Glutamatergic neuron (in vitro differentiated cells): ENCODE data around the gene CMKLR1. TPM values are rescaled to one million over a fixed set of nuclear protein-coding genes. Genes with fewer than 3 reads are reported as not detected.

Experiments used
- DNase-seq: peaks from one replicate; pipeline ENCODE4 v3.0.0; 2022
- H3K27ac Mint-ChIP-seq: one replicate; pipeline ENCODE4 v1.8.0; 2020; ENCODE audit warnings: mild to moderate bottlenecking, mixed read lengths, inconsistent platforms; ENCODE audit not compliant: unreplicated experiment
- H3K27me3 Mint-ChIP-seq: one replicate; pipeline ENCODE4 v1.8.0; 2020; ENCODE audit warnings: mild to moderate bottlenecking, moderate library complexity, mixed read lengths, inconsistent platforms; ENCODE audit not compliant: unreplicated experiment
- H3K36me3 Mint-ChIP-seq: one replicate; pipeline ENCODE4 v1.8.0; 2020; ENCODE audit warnings: mild to moderate bottlenecking, mixed read lengths, inconsistent platforms; ENCODE audit not compliant: unreplicated experiment
- H3K4me1 Mint-ChIP-seq: one replicate; pipeline ENCODE4 v1.8.0; 2020; ENCODE audit warnings: mild to moderate bottlenecking, low read depth, mixed read lengths, inconsistent platforms; ENCODE audit not compliant: unreplicated experiment
- H3K4me3 Mint-ChIP-seq: one replicate; pipeline ENCODE4 v1.8.0; 2020; ENCODE audit warnings: mild to moderate bottlenecking, mixed read lengths, inconsistent platforms; ENCODE audit not compliant: unreplicated experiment
- H3K9me3 Mint-ChIP-seq: one replicate; pipeline ENCODE4 v1.8.0; 2020; ENCODE audit warnings: mild to moderate bottlenecking, moderate library complexity, mixed read lengths, inconsistent platforms; ENCODE audit not compliant: unreplicated experiment
- CTCF ChIP-seq: fragments of 200-600 bp; sonication (generic); IDR thresholded peaks from one replicate; pipeline ENCODE4 v1.5.0; 2021; ENCODE audit not compliant: partially characterized antibody, unreplicated experiment
- total RNA-seq: library from RNA; stranded (reverse); fragmentation: NEBNext Ultra II Directional; extraction: Animal tissue kit (Norgen Biotek cat#: 25700); gene quantifications from one replicate; pipeline ENCODE4 v1.2.1, GENCODE V29; 2021; ENCODE audit not compliant: unreplicated experiment

The CMKLR1 gene
- total RNA-seq, 1 donor from 2014 or later = not detected

- TF ChIP-seq CTCF = no peak
- peaks cover 12% of the 10 kb centered on the region for H3K27me3 Mint-ChIP-seq
- no peak for DNase-seq
- H3K27ac Mint-ChIP-seq = no peak overlapping the region
- no peaks in the 10 kb centered on the region for H3K36me3 Mint-ChIP-seq
- H3K4me3 Mint-ChIP-seq = no peak overlapping the region
- peaks cover 5% of the 10 kb centered on the region for H3K9me3 Mint-ChIP-seq
- H3K4me1 Mint-ChIP-seq = peaks cover 26% of the 10 kb centered on the region
Measured at GRCh38 chr12:108308395-108309085, 30.6 kb downstream of the CMKLR1 start.

- Mint-ChIP-seq H3K27ac (no peak overlapping the region), H3K9me3 (peaks cover 5% of the 10 kb centered on the region), H3K4me3 (no peak overlapping the region), H3K27me3 (peaks cover 10% of the 10 kb centered on the region), H3K4me1 (peaks cover 26% of the 10 kb centered on the region), H3K36me3 (no peaks in the 10 kb centered on the region)
- no peak for TF ChIP-seq CTCF
- no peak for DNase-seq
Measured at GRCh38 chr12:108307006-108307405, 32.1 kb downstream of the CMKLR1 start.

GRCh38 chr12:108306506-108306905 lies 32.6 kb downstream of the CMKLR1 start:
- peaks cover 26% of the 10 kb centered on the region for H3K4me1 Mint-ChIP-seq
- H3K4me3 Mint-ChIP-seq = peak overlapping the region; percentile 19
- peaks cover 5% of the 10 kb centered on the region for H3K9me3 Mint-ChIP-seq
- peak overlapping the region; percentile 43 for H3K27ac Mint-ChIP-seq
- DNase-seq = no peak
- no peaks in the 10 kb centered on the region for H3K36me3 Mint-ChIP-seq
- peaks cover 10% of the 10 kb centered on the region for H3K27me3 Mint-ChIP-seq
- TF ChIP-seq CTCF = no peak

GRCh38 chr12:108305991-108306501 lies 33.1 kb downstream of the CMKLR1 start:
- peaks cover 12% of the 10 kb centered on the region for H3K27me3 Mint-ChIP-seq
- peaks cover 26% of the 10 kb centered on the region for H3K4me1 Mint-ChIP-seq
- H3K27ac Mint-ChIP-seq = no peak overlapping the region
- H3K36me3 Mint-ChIP-seq = no peaks in the 10 kb centered on the region
- TF ChIP-seq CTCF = no peak
- peaks cover 3% of the 10 kb centered on the region for H3K9me3 Mint-ChIP-seq
- H3K4me3 Mint-ChIP-seq = peak overlapping the region; percentile 19
- DNase-seq = no peak

GRCh38 chr12:108305520-108305919 lies 33.6 kb downstream of the CMKLR1 start:
- DNase-seq = no peak
- no peak overlapping the region for H3K27ac Mint-ChIP-seq
- peaks cover 12% of the 10 kb centered on the region for H3K27me3 Mint-ChIP-seq
- no peak overlapping the region for H3K4me3 Mint-ChIP-seq
- no peak for TF ChIP-seq CTCF
- no peaks in the 10 kb centered on the region for H3K36me3 Mint-ChIP-seq
- H3K9me3 Mint-ChIP-seq = peaks cover 3% of the 10 kb centered on the region
- H3K4me1 Mint-ChIP-seq = peaks cover 26% of the 10 kb centered on the region
